Glutamatergic neuron (in vitro differentiated cells): ENCODE data around the gene PRR20B. TPM values are rescaled to one million over a fixed set of nuclear protein-coding genes. Genes with fewer than 3 reads are reported as not detected.

ENCODE experiments used
- total RNA-seq: library from RNA; stranded (reverse); fragmentation: NEBNext Ultra II Directional; extraction: Animal tissue kit (Norgen Biotek cat#: 25700); gene quantifications from one replicate; pipeline ENCODE4 v1.2.1, GENCODE V29; 2021; ENCODE audit not compliant: unreplicated experiment

The PRR20B gene
- total RNA-seq, 1 donor from 2014 or later, result not detected

Other genes with a start within 250 kb of the PRR20B start
- not detected for gene PRR20A, start 6.6 kb upstream of the PRR20B start, total RNA-seq
- not detected for gene PRR20C, start 6.6 kb downstream of the PRR20B start, total RNA-seq
- gene PRR20D, start 13.1 kb downstream of the PRR20B start, total RNA-seq, result not detected
- gene PRR20E, start 19.7 kb downstream of the PRR20B start, total RNA-seq, result not detected